GM19455 (cell line): Measurements from ENCODE around the gene PRSS12.
"Not testable (repeated sequence)": the region's sequence is repeated elsewhere in the genome, so short reads cannot be mapped to it uniquely, and the experiment has no call there.

Experiments
- ATAC-seq: cut with Tn5 transposase; IDR thresholded peaks from one replicate; pipeline ENCODE4 v1.9.1; 2021; ENCODE audit not compliant: unreplicated experiment

Gene PRSS12, protein sequence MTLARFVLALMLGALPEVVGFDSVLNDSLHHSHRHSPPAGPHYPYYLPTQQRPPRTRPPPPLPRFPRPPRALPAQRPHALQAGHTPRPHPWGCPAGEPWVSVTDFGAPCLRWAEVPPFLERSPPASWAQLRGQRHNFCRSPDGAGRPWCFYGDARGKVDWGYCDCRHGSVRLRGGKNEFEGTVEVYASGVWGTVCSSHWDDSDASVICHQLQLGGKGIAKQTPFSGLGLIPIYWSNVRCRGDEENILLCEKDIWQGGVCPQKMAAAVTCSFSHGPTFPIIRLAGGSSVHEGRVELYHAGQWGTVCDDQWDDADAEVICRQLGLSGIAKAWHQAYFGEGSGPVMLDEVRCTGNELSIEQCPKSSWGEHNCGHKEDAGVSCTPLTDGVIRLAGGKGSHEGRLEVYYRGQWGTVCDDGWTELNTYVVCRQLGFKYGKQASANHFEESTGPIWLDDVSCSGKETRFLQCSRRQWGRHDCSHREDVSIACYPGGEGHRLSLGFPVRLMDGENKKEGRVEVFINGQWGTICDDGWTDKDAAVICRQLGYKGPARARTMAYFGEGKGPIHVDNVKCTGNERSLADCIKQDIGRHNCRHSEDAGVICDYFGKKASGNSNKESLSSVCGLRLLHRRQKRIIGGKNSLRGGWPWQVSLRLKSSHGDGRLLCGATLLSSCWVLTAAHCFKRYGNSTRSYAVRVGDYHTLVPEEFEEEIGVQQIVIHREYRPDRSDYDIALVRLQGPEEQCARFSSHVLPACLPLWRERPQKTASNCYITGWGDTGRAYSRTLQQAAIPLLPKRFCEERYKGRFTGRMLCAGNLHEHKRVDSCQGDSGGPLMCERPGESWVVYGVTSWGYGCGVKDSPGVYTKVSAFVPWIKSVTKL

DNA sequence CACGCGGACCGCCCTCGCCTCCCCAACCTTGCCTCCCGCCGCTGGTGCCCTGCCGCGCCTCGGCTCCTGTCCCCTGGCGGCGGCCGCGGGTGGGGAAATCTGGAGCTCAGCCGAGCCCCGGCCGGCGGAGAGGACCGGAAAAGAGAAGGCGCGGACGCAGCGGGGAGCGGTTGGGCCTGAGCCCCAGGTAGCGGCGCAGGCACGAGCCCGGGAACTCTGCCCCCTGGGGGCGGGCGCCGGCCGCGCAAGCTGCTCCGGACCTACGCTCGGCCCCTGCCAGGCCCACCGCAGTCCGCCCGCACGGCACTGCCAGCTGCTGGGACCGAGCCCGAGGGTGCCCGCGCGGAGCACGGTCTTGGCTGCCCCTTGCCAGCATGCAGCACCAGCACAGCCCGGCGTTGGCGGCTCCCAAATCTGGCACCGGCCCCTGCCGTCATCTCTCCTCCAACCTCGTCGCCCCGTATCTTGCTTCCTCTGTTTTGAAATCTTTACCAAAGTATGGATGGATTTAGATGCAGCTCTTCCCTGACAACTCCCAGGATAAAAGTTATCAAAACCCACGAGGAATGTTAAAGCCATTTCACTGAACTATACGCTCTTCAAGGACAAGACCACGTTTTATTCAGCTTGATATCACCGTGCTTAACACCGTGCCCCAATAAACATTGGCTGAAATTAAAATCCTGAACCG, at the start of gene PRSS12:
PRSS12 (minus strand) TSS at position 161 of the 691 bp plus-strand sequence. CDS start 283 bp downstream, outside the sequence.
- peak; percentile 94 for ATAC-seq

DNA sequence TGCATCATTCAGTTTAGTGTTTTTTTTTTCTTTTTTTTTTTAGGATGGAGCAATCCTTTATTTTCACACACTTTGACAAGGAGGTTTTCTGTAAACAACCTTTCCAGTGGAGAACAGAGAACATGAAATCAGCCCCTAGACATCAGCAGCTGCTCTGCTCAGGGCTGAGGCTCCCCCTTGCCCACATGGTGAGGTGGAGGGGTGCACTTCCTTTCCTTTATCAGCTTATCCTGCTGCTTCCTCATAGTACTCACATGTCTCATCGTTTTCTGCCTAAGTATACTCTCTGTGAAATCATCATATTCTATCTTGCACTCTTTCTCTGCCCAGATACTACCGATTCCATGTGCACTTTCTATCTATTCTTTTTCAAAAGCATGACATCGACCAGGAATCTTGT, 47.6 kb upstream of the PRSS12 start:
- ATAC-seq: no peak

DNA sequence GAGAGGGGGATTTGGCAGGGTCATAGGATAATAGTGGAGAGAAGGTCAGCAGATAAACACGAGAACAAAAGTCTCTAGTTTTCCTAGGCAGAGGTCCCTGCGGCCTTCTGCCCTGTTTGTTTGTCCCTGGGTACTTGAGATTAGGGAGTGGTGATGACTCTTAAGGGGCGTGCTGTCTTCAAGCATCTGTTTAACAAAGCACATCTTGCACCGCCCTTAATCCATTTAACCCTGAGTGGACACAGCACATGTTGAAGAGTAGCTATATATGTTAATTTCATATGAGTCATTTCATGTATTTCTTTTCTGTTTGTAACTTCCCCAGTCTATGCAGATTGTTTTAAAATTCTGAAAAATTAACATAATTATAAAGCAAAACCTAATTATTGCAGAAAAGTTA, 47.1 kb upstream of the PRSS12 start:
- not testable (repeated sequence) for ATAC-seq

DNA sequence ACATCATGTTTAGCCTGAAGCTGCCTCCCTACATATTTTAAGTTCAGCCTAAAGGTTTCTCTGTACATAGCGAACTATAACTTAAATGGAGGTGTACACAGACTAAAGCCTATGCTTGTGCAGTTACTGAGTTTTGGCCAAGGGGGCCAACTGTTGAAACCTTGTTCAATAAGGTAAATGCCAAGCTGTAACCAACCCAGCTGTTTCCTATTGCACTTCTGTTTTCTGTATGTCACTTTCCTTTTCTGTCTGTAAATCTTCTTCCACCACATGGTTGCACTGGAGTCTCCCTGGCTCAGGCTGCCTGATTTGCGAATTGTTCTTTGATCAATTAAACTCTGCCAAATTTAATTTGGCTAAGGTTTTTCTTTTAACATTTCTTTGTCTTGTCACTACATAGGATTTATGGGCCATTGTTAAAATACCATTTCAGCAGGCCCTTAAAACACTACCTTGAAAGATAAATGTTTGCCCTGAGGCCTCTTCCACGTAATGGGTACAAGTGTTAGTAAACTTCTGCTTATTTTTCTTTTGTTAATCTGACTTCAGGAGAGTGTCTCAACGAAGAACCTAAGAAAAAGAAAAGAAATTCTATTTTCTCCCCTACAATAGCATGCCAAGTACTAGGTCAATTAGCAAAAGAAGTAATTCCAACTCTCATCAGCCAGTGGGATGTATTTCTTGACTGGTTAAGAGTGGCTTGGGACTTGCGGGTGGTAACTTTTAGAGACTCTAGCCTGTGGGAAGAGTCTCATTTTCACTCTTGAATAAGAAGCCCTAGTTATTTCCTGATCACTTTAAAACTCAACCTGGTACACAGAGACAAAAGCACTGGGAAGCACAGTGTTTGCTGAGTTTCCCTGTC, 45.7 kb upstream of the PRSS12 start:
- peak; percentile 97 for ATAC-seq

DNA sequence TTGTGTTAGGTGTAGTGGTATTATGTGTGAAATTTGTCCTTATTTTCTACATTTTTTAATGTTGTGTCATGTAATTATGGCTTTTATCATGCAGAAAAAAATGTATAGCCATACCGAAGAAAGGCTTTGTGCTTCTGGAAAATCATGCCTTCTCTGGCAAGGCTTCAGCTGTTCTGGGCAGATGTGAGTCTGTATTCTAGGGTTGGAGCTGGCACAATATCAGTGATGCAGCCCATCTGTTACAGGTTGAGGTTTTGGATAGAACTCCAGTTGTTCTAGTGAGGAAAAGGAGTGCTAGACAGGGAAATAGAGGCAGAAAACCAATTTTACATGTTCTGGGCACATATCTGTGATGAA, 44.8 kb upstream of the PRSS12 start:
- no peak for ATAC-seq

DNA sequence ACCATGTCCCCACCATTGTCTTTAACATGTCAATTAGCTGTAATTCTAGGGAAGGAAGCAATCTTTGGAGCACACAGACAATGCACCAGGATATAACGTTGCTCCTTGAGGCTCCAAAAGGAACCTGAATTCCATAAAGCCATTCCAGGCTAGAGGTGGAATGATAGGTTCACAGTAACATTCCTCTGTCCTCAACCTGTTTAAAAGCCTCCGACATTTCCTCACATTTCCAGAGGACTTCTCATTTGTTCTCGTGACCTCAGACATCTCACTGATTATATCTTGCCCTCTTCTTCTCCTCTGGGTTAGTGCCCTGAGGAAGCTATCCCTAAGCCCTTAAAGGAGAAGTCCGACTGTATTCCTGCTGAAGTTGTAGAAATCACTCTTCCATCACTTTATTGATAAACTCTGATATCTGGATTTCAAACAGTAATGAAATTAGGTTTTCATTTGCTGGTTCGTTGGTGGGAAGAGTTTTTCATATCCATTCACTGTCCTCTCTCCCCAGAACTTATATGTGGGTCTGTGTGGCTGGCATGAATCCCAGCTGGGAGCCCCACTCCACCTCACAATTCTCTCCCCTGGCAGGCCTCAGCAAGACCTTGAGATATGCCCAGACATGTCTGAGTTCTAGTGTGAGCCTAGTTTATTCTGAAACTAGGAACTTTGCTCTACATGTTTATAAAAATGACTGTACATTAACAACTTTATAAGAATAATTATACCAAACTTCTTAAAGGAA, 44.2 kb upstream of the PRSS12 start:
- no peak for ATAC-seq

DNA sequence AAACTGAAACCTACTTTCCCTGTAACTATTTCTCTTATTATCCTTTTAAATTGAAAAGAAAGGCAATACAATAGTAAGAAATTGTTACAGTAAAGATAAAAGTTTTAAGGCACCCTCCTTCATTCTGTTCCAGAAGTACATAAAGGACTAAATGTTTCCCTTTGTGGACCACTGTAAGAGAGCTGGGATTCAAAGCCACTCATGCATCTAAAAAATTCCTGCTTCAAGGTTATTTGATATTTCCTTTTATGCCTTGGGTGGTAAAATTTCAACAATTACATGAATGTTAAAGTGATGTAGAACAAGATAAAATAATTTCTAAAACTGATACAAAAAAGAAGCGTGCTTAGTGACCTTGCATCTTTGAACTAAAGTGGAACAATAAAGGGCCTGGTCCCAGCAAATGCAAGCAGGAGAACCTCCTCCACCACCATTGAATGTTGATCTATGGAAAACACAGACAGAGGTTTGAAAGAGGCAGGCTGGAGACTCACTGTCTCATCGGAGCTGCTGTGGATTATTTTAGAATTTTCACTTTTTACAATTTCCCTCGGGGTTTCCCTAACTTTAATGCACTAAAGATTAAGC, 42.3 kb upstream of the PRSS12 start:
- ATAC-seq: no peak

DNA sequence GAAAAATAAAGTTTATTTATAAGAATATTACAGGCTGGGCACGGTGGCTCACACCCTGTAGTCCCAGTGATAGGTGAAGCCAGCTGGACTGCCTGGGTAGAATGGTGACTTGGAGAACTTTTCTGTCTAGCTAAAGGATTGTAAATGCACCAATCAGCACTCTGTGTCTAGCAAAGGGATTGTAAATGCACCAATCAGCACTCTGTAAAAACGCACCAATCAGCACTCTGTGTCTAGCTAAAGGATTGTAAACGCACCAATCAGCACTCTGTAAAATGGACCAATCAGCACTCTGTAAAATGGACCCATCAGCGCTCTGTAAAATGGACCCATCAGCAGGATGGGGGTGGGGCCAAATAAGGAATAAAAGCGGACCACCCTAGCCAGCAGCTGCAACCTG, 39.7 kb upstream of the PRSS12 start:
- ATAC-seq: not testable (repeated sequence)

DNA sequence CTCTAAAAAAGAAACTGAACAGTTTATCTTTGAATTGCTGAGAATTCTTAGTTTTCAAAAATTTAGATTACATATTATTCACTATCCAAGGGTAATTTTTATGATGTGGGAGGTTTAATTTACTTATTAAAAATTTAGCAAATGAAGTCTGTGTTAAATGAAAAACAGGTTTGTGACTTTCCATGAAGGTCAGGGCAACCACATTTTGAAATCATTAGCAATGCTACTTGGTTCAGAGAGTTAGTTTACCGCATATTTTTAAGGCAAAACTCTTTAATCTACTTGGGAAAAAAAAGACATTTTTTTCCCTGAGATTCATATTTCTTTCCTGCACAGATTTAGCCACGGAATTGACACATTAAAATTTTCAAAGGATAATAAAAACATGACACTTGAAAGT, 37.3 kb upstream of the PRSS12 start:
- ATAC-seq: no peak

DNA sequence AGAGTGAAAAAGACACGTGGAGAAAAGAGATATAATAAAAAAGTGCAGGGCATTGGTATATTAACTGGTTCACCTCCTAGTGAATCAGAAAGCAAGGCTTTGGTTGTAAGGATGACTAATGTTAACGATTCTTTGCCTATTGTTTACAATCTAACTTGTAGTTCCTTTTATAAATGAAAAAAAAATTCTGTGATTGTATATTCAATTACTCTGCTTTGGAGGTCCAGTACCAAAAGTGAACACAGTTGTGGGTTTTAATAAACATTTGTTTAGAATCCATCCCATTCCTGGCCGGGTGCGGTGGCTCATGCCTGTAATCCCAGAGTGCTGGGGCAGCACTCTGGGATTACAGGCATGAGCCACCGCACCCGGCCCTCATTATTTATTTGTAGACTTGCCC, 36.9 kb upstream of the PRSS12 start:
- ATAC-seq: no peak

DNA sequence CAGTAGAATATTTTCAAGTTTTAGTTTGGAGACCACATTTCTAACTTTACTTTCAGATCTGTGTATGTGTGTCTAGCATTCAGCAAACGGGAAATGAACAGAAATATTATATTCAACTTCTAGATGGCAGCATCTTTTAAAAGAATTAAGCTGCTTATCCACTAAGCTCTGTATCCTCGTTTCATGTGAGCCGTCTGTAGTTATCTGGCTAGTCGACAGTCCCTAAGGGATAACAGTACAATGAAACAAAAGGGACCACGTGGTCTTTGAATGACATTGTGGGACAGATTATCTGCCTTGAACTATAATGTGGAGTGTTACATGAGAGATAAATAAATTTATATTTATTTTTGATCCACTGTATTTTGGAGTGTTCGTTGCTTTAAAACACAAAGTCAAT, 35.8 kb upstream of the PRSS12 start:
- ATAC-seq: no peak

DNA sequence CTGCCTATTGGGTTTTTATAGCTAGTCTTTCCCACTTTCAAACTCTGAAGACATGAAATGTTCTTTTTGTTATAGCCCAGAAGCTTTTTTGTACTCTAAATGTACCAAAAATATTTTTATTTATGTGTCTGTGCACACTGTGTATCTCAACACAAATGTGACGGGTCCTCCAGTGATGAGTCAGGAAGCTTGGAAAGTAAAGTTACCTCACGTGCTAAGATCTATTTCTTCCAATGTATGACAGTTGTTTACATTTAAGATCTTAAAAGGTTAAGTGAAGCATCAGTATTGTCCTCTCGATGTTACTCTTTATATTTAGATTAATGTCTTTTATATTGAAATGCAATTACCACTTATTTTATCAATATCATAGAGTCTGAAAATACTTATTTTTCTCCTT, 29.1 kb upstream of the PRSS12 start:
- no peak for ATAC-seq

DNA sequence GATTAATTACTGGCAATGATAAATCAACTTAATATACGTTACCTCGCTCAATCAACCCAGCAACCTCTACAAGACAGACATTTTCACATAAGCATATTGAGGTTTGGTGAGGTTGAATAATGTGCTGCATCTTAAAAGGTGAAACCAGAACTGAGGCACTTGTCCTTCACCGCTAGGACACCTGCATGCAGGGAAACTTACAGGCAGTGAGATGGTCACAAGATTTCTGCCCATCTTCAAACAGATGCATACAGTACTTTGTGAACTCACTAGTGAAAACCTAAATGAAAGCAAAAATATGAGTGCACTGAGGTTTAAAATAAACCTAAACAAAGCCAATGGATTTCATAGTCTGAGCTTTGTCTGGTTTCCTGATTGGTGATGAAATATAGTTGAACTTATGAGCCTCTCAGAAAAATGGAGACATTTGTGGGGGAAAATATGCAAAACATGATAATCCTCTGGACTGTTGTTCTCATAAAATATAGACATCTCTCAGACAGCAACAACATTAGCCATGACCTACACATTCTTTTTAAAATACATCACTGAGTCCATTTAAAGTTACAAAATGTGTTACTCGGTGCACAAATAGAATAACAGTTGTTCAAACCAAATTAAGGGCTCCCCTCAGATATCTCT, 20.9 kb upstream of the PRSS12 start:
- no peak for ATAC-seq

DNA sequence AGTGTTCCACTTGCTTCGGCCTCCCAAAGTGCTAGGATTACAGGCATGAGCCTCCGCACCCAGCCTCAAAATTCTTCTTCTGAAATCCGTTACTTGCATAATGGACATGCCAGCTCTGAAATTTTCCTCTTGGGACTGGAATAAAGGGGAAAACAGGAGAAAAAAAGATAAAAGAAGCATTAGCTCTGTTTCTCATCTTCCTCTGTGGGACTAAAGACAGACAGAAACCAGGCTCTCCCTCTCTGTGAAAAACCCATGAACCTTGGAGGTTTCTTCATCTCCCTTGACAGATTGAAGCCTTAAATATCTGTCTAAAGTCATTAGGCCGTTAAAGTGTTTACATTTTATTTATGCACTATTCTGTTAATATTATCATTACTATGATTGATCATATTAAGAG, 19.4 kb upstream of the PRSS12 start:
- no peak for ATAC-seq

DNA sequence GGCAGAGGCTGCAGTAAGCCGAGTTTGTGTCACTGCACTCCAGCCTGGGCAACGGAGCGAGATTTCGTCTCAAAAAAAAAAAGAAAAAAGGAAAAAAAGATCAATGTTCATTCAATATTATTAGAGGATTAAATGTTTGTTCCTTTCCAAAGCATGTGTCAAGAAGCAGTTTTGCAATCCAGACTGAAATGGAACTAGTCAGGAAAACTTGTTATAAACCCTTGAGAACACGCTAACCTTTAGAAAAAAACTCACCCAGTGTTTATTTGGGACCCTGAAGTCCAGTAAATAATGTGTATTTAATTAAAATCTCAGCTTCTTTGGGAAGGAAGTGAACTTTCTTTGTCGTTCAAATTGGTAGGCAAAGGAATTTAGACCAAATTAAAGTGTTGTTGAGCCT, 16.4 kb upstream of the PRSS12 start:
- no peak for ATAC-seq

DNA sequence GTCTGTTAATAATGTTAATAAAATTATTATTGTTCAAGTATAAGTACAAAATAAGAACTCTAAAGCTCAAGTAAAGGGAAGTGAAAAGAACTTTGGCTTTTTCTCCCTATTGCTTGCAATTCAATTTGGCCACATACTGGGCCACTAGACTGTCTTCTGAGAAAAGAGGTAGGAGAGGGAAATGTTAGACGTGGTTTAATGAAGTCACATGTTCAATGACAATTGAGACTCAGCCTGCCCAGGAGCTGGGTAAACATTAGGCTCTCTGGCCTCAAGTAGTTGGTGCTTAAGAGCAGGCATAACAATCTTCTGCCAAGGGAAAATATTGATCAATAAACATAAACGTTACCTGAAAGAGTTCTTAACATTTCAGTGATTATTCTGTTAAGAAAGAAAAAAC, 15.1 kb upstream of the PRSS12 start:
- no peak for ATAC-seq

DNA sequence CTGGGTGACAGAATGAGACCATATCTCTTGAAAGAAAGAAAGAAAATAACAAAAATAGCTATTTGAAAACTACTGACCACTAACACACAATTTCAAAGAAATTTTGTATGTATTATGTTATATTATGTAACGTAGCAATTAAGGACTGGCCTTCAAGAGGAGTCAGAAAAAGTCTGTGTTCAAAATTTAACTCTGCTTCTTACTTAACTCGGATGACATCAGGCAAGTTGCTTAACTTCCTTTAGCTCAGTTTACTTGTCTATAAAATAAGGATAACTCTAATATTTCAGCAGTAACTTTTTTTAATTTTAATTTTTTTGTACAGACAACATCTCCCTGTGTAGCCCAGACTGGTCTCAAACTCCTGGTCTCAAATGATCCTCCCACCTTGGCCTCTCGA, 14.6 kb upstream of the PRSS12 start:
- no peak for ATAC-seq

DNA sequence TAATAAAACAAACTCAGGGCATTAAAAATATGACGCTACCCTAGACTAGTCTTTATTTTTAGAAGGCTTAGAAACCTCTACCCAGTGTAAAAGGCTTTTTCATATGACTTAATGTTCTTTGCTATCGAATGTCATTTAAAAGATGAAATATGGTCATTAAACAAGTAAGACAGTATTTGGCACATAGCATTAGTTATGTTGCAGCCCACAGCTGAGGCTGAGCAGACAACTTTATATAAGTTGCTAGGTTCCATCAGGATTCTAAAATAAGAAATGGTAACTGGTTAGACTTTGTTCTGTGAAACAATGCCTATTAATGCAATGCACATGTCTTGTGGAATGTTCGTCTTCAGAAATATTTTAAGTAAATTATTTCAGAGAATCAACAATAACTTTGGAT, 10.4 kb upstream of the PRSS12 start:
- ATAC-seq: no peak

DNA sequence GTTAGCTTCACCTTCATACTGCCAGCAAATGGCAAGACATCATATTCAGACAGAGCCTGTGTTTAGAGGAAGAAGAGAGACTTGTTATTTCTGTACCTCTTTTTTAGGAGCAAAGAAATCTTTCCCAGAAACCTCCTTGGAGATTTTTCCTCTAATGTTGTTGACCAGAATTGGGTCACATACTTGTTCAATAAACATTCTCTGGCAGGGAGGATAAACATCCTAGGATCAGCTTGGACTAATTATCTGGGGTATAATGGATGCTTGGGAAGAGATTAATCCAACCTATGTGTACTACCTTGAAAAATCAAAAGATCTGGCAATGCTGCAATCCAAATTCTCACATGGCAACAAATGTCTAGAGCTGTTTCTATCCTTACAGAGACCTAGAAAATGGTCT, 8.4 kb upstream of the PRSS12 start:
- no peak for ATAC-seq
